Right ventricle myocardium inferior (tissue), 1 donor: ENCODE data around the gene LBHD2. TPM values are rescaled to one million over a fixed set of nuclear protein-coding genes. Genes with fewer than 3 reads are reported as not detected.
"Not testable (repeated sequence)": the region's sequence is repeated elsewhere in the genome, so short reads cannot be mapped to it uniquely, and the experiment has no call there.

Experiments
- ATAC-seq: fragments of 200-7000 bp; cut with Tn5 transposase; one replicate; pipeline ENCODE4 v1.9.1; 2020; ENCODE audit warnings: mild to moderate bottlenecking, moderate library complexity
- DNase-seq: peaks from one replicate; pipeline ENCODE4 v3.0.0; 2021; ENCODE audit errors: missing footprints
- intact Hi-C: fragments of 100-400 bp; cut with DNase I; formaldehyde crosslinking; loops from one replicate; pipeline ENCODE4 v1.11.0; 2022
- long read RNA-seq: library from polyadenylated mRNA; unstranded; transcript quantifications from one replicate; pipeline ENCODE4 v2.0.0, GENCODE V29; 2021
- total RNA-seq: library from RNA; stranded (reverse); fragmentation: NEBNext Ultra II Directional; extraction: Animal tissue kit (Norgen Biotek cat#: 25700); gene quantifications from one replicate; pipeline ENCODE4 v1.2.1, GENCODE V29; 2021
- donor health status: DM: no; HTN: yes; CAD: no; lungs with severe emphysema.

Gene LBHD2
- total RNA-seq: not detected
- long read RNA-seq: 0 reads

GRCh38 chr14:103084021-103084919, at the start of gene LBHD2:
Gene LBHD2, plus strand, starts transcription at chr14:103084210. Its CDS starts 1,803 bp downstream, at chr14:103086013.
- DNase-seq (peak; percentile 62), ATAC-seq (no peak)
- intact Hi-C loops: no loop called here

- intact Hi-C loops: no loop called here
- ATAC-seq (no peak), DNase-seq (no peak)
These were observed 42.5 kb upstream of the LBHD2 start for GRCh38 chr14:103041464-103041863.

DNA sequence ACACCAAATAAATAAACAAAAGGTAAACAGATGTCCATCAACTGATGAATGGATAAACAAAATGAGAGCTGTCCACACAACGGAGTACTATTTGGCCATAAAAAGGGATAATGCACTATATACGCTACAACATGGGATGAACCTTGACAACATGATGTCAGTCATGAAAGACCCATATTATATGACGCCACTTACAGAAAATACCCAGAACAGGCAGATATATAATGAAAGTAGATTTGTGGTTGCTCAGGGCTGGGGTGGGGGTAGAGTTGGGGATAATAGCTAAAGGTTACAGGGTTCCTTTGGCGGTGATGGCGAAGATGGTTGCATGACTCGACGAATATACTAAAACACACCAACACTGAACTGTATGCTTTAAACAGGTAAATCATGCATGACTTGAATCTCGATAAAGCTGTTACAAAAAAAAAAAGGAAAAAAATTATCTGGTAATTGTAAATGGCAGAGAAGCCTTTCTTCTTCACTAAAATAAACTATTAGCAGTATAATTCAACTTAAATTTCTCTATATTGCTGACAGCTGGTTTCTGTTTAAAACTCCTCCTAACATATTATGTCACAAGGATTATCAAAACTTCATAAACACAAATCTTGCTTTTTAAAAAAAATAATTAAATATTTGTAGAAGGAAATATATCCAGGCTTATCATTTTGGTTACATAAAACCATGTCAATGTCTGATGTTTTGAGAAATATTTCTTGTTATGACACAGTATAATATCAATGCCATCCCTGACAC, 40.6 kb upstream of the LBHD2 start:
- DNase-seq: no peak
- intact Hi-C loops: no loop called here
- no peak for ATAC-seq

- intact Hi-C loops: no loop called here
- ATAC-seq (no peak), DNase-seq (no peak)
These were observed 38.6 kb upstream of the LBHD2 start for GRCh38 chr14:103045371-103045869.

DNA sequence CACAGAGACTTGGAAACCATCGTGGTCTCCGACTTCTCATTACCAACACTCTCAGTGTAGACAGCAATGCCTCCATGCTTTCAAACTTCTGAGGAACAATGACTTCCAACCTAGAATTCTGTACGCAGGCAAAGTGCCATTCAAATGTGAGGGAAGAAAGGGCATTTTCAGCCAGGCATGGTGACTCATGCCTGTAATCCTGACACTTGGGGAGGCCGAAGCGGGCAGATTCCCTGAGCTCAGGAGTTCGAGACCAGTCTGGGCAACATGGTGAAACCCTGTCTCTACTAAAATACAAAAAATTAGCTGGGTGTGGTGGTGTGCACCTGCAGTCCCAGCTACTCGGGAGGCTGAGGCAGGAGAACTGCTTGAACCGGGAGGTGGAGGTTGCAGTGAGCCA, 36.6 kb upstream of the LBHD2 start:
- ATAC-seq, DNase-seq, intact Hi-C loops: not testable (repeated sequence)

DNA sequence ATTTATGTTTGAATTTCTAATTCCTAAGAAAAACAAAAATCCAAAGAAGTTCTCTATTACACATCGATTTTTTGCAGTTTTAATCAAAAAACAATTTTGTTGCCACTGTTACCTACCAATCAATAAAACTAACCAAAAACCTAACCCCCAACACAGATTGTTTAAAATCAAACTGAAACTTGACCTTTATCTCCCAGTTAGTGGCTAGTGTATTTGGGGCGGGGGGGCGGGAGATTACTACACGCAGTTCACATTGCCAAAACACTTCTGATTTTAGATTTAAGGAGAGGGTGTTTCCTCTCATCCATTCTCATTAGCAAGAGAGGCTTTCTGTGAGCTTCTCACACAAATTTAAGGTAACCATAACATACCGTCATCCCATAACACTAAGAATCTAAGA, 33.1 kb upstream of the LBHD2 start:
- ATAC-seq: no peak
- intact Hi-C loops: no loop called here
- DNase-seq: no peak

DNA sequence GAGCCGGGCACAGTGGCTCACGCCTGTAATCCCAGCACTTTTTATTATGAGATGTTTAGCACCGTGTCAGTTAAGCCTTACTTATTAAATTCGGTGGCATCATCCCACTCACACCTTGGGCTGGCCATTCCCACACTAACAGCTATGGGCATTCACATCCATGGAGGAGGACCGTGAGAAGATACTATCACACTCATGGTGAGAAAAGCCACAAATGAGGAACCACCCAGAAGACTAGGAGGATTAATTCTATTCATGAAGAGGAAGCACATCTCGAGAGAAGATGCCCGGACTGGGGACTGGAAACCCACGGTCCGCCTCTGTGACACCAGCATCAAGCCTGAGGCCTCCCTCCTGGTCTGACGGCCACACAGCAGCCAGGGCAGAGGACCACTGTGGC, 31.6 kb upstream of the LBHD2 start:
- ATAC-seq (no peak), DNase-seq (no peak)
- intact Hi-C loops: no loop called here

GRCh38 chr14:103055695-103056094, 28.3 kb upstream of the LBHD2 start:
- ATAC-seq: no peak
- no peak for DNase-seq
- intact Hi-C loops: loop anchor here (5.0 kb wide), 1 partner anchor 48 kb away; no protein-coding TSS in a partner anchor

- no peak for ATAC-seq
- intact Hi-C loops: loop anchor here (5.0 kb wide), 1 partner anchor 49 kb away; no protein-coding TSS in a partner anchor
- DNase-seq: peak; percentile 79
These were observed 27.5 kb upstream of the LBHD2 start for GRCh38 chr14:103056322-103057027.

DNA sequence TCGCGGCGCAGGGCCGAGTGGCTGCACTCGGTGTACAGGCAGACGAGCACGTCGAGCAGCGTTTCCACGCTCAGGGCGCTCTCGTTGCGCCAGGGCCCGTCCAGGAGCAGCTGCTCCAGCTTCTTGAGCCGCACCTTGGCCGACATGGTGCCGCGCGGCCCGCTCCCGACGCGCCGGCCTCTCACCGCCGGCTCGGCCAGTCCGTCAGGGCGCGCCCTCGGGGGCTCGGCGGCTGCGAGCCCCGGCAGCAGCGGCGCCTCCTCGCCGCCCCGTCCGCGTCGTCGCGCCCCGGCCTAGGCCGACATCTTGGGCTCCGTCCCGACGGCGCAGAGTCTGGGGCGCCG, 27.0 kb upstream of the LBHD2 start:
- peak; percentile 0 for ATAC-seq
- DNase-seq: no peak
- intact Hi-C loops: loop anchor here (5.0 kb wide), 1 partner anchor 50 kb away; no protein-coding TSS in a partner anchor

- intact Hi-C loops: loop anchor here (5.0 kb wide), 1 partner anchor 50 kb away; no protein-coding TSS in a partner anchor
- DNase-seq: peak; percentile 95
- peak; percentile 97 for ATAC-seq
These were observed 26.4 kb upstream of the LBHD2 start, which contains the start of gene CDC42BPB for GRCh38 chr14:103057372-103058163. Gene CDC42BPB, minus strand, starts transcription at chr14:103057549. Its CDS starts 376 bp downstream, at chr14:103057173.

- DNase-seq (no peak), ATAC-seq (peak; percentile 29)
- intact Hi-C loops: loop anchor here (5.0 kb wide), 1 partner anchor 51 kb away; no protein-coding TSS in a partner anchor
These were observed 25.6 kb upstream of the LBHD2 start for GRCh38 chr14:103058164-103059055.

DNA sequence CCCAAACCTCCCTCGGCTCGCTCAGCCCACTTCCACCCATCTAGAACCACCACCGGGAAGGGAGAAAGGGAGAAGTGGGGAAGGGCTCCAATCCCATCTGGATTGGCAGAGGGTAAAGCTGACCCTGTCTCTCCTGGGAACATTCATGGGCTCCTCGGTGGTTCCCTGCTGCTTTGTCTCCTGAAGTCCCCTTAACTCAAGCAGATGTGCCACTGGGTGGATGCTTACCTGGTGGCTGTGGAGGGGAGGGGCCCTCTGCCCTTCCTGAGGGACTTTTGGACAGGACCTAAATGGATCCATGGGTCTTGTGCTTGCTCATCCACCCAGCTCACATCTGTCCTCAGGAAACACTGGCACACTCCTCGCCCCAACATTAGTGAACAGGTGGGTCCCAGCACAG, 24.5 kb upstream of the LBHD2 start:
- no peak for ATAC-seq
- DNase-seq: no peak
- intact Hi-C loops: loop anchor here (5.0 kb wide), 1 partner anchor 52 kb away; no protein-coding TSS in a partner anchor

- intact Hi-C loops: no loop called here
- no peak for ATAC-seq
- DNase-seq: no peak
These were observed 22.5 kb upstream of the LBHD2 start for GRCh38 chr14:103061482-103061976.

DNA sequence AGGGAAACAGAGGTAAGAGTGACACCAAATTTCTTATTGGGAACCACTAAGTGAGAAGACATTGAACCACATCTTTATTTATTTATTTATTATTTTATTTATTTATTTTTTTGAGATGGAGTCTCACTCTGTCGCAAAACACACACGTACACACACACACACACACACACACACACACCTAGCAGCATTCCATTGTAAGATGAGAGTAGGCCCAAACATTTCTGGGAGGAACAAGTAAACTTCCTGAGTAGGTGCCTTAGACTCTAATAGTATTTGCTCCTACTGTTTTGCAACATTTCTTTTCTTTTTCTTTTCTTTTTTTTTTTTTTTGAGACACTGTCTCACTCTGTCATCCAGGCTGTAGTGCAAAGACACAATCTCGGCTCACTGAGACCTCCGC, 19.6 kb upstream of the LBHD2 start:
- intact Hi-C loops: no loop called here
- no peak for DNase-seq

GRCh38 chr14:103064978-103065377, 19.0 kb upstream of the LBHD2 start:
- DNase-seq (no peak), ATAC-seq (no peak)
- intact Hi-C loops: no loop called here

More for the DNA sequence above, 19.6 kb upstream of the LBHD2 start:
- ATAC-seq: no peak

GRCh38 chr14:103065861-103066260, 18.1 kb upstream of the LBHD2 start:
- ATAC-seq (no peak), DNase-seq (no peak)
- intact Hi-C loops: no loop called here
